VCaP (cell line): ENCODE measurements around the gene IQCK.

ENCODE experiments used
- H3K27ac ChIP-seq: fragments of 450-650 bp; 2 replicates; pipeline ENCODE4 v1.5.1; 2017
- CTCF ChIP-seq: fragments of 450-650 bp; conservative IDR thresholded peaks from 2 replicates; pipeline ENCODE4 v1.5.1; 2017; ENCODE audit warnings: mild to moderate bottlenecking, moderate library complexity

IQCK gene

DNA sequence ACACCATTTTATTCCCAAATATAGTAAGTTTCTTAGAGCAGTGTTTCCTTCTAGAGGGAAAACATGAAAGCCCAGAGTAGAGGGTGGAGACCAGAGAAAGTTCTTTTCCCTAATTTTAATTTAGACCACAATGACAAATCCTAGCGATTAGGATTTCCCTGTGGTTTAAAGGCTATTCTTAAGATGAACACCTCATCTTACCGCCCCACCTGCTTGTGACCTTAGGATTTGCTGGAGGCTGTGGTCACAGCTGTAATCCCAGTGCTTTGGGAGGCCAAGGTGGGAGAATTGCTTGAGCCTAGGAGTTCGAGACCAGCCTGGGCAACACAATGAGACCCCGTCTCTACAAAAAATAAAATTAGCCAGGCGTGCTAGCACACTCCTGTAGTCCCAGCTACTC, 115.5 kb downstream of the IQCK start:
- no peak for TF ChIP-seq CTCF
- no peak overlapping the region for H3K27ac ChIP-seq

DNA sequence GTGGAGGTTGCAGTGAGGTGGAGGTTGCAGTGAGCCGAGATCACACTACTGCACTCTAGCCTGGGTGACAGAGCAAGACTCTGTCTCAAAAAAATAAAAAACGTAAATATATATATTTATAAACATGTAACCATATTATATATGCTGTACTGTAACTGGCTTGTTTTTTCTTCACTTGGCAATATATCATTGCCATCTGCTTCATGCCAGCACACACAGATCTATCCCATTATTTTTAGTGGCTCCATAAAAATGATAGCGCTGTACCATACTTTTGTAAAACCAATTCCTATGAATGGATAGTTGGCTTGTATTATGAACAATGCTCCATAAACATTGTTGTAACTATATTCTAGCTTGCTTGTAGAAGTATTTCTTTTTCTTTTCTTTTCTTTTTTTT, 117.1 kb downstream of the IQCK start:
- no peak overlapping the region for H3K27ac ChIP-seq
- no peak for TF ChIP-seq CTCF

DNA sequence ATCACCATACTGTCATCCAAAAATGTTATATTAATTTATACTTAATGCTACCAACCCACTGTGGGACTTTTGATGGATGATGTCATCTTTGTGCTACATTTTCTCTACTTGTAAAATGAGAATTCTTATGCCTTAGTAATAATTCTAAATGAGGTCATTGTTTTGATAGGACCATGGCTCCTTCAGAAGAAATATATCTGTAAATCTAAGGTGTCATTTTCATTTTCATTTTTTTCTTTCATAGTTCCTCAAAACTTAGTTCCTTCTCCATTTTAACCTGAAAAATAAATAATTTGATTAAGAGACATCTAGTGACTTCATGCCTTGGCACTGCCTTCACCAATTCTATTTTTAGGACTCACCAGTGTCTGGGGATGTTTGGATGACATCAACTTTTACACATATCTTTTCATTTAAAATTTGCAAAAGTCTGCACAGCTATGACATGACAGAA, 117.9 kb downstream of the IQCK start:
- no peak for TF ChIP-seq CTCF
- no peak overlapping the region for H3K27ac ChIP-seq

GRCh38 chr16:19837331-19837980, 119.4 kb downstream of the IQCK start:
- no peak for TF ChIP-seq CTCF
- H3K27ac ChIP-seq: no peak overlapping the region

GRCh38 chr16:19837984-19838707, 120.1 kb downstream of the IQCK start:
- H3K27ac ChIP-seq: no peak overlapping the region
- TF ChIP-seq CTCF: no peak

- TF ChIP-seq CTCF: no peak
- H3K27ac ChIP-seq: no peak overlapping the region
Measured at GRCh38 chr16:19840524-19841110, 122.5 kb downstream of the IQCK start.

- TF ChIP-seq CTCF: no peak
- H3K27ac ChIP-seq: no peak overlapping the region
Measured at GRCh38 chr16:19841184-19841583, 123.1 kb downstream of the IQCK start.
